GM23338 (cell line): ENCODE data around the gene AFF1.

Source experiments
- CREB1 ChIP-seq: fragments of 250-450 bp; sonication (Bioruptor Pico); IDR thresholded peaks from 2 replicates; pipeline ENCODE4 v1.5.0; 2020; ENCODE audit warnings: low read depth, mild to moderate bottlenecking, moderate library complexity
- EZH2 ChIP-seq: fragments of 200-600 bp; sonication (generic); IDR thresholded peaks from one replicate; pipeline ENCODE4 v1.8.0; 2017; ENCODE audit warnings: antibody characterized with exemption, mild to moderate bottlenecking, low read depth; ENCODE audit not compliant: unreplicated experiment
- EZH2phosphoT487 ChIP-seq: fragments of 200-600 bp; sonication (generic); IDR thresholded peaks from one replicate; pipeline ENCODE4 v1.8.1; 2018; ENCODE audit warnings: antibody characterized with exemption; ENCODE audit not compliant: unreplicated experiment
- JUNB ChIP-seq: IDR thresholded peaks from one replicate; pipeline ENCODE4 v1.6.1; 2016; ENCODE audit warnings: antibody characterized with exemption; ENCODE audit not compliant: unreplicated experiment
- NANOG ChIP-seq: IDR thresholded peaks from 2 replicates; pipeline ENCODE4 v1.6.1; 2016; ENCODE audit warnings: antibody characterized with exemption, borderline replicate concordance
- POLR2AphosphoS5 ChIP-seq: IDR thresholded peaks from 2 replicates; pipeline ENCODE4 v1.6.1; 2016; ENCODE audit warnings: antibody characterized with exemption, low read depth
- STAT1 ChIP-seq: IDR thresholded peaks from one replicate; pipeline ENCODE4 v1.6.1; 2016; ENCODE audit warnings: antibody characterized with exemption; ENCODE audit not compliant: unreplicated experiment
- TF ChIP-seq, protein P1 (sequence below), 2 experiments: fragments of 200-600 bp in 1 of 2; sonication (generic) in 1 of 2; conservative IDR thresholded peaks; 2 replicates each; pipeline versions ENCODE4 v1.5.1 to v1.6.1; 2016 to 2017; ENCODE audit warnings: antibody characterized with exemption in 2 of 2, low read depth in 2 of 2, mild to moderate bottlenecking in 2 of 2, moderate library complexity in 1 of 2
- TF ChIP-seq, protein P2 (sequence below): IDR thresholded peaks from one replicate; pipeline ENCODE4 v1.6.1; 2018; ENCODE audit warnings: antibody characterized with exemption; ENCODE audit not compliant: unreplicated experiment

DNA sequence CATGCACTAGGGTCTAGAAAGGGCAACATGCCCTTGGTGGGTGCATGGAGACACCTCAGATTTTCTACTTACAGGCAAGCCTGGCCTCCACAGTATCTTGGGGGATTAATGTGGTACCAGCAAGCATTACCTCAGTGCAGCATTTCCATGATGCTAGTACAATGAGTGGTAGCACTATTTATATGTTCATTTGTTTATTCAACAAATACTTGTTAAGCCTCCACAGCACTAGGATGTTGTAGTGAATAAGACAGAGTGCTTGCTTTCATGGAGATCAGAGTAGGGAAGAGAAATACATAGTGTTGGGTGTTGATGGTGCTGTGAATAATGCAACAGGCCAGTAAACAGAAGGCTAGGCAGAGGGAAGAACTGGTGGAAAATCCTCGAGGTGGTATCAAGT, 152.2 kb downstream of the AFF1 start:
- TF ChIP-seq, protein P1, sequence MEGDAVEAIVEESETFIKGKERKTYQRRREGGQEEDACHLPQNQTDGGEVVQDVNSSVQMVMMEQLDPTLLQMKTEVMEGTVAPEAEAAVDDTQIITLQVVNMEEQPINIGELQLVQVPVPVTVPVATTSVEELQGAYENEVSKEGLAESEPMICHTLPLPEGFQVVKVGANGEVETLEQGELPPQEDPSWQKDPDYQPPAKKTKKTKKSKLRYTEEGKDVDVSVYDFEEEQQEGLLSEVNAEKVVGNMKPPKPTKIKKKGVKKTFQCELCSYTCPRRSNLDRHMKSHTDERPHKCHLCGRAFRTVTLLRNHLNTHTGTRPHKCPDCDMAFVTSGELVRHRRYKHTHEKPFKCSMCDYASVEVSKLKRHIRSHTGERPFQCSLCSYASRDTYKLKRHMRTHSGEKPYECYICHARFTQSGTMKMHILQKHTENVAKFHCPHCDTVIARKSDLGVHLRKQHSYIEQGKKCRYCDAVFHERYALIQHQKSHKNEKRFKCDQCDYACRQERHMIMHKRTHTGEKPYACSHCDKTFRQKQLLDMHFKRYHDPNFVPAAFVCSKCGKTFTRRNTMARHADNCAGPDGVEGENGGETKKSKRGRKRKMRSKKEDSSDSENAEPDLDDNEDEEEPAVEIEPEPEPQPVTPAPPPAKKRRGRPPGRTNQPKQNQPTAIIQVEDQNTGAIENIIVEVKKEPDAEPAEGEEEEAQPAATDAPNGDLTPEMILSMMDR (conservative IDR thresholded peaks at IDR 0.05; ENCODE audit: low read depth in 2 of 2) = no peak
- TF ChIP-seq POLR2AphosphoS5 (no peak), EZH2phosphoT487 (no peak), EZH2 (no peak), NANOG (no peak), CREB1 (CRISPR knock-in tag) (no peak), STAT1 (no peak), JUNB (no peak)
- TF ChIP-seq, protein P2, sequence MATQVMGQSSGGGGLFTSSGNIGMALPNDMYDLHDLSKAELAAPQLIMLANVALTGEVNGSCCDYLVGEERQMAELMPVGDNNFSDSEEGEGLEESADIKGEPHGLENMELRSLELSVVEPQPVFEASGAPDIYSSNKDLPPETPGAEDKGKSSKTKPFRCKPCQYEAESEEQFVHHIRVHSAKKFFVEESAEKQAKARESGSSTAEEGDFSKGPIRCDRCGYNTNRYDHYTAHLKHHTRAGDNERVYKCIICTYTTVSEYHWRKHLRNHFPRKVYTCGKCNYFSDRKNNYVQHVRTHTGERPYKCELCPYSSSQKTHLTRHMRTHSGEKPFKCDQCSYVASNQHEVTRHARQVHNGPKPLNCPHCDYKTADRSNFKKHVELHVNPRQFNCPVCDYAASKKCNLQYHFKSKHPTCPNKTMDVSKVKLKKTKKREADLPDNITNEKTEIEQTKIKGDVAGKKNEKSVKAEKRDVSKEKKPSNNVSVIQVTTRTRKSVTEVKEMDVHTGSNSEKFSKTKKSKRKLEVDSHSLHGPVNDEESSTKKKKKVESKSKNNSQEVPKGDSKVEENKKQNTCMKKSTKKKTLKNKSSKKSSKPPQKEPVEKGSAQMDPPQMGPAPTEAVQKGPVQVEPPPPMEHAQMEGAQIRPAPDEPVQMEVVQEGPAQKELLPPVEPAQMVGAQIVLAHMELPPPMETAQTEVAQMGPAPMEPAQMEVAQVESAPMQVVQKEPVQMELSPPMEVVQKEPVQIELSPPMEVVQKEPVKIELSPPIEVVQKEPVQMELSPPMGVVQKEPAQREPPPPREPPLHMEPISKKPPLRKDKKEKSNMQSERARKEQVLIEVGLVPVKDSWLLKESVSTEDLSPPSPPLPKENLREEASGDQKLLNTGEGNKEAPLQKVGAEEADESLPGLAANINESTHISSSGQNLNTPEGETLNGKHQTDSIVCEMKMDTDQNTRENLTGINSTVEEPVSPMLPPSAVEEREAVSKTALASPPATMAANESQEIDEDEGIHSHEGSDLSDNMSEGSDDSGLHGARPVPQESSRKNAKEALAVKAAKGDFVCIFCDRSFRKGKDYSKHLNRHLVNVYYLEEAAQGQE = no peak
